Measurements from ENCODE around the gene HDLBP.
"Not testable (repeated sequence)": the region's sequence is repeated elsewhere in the genome, so short reads cannot be mapped to it uniquely, and the experiment has no call there.

Gene HDLBP

GRCh38 chr2:241198381-241199279, 116.8 kb downstream of the HDLBP start:
- no peak for DNase-seq (ENCODE audit: low read depth)
- H3K4me3 ChIP-seq (ENCODE audit: low read length), result no peak overlapping the region
- TF ChIP-seq CTCF (conservative IDR thresholded peaks at IDR 0.05; ENCODE audit: low read length), result no peak

GRCh38 chr2:241197947-241198346, 117.5 kb downstream of the HDLBP start:
- no peak overlapping the region for H3K4me3 ChIP-seq (ENCODE audit: low read length)
- no peak for TF ChIP-seq CTCF (conservative IDR thresholded peaks at IDR 0.05; ENCODE audit: low read length)
- DNase-seq (ENCODE audit: low read depth), result no peak

GRCh38 chr2:241197246-241197645, 118.2 kb downstream of the HDLBP start:
- not testable (repeated sequence) for H3K4me3 ChIP-seq (ENCODE audit: low read length); DNase-seq (ENCODE audit: low read depth)

GRCh38 chr2:241195506-241196130, 119.9 kb downstream of the HDLBP start:
- no peak overlapping the region for H3K4me3 ChIP-seq (ENCODE audit: low read length)
- DNase-seq (ENCODE audit: low read depth), result no peak
- TF ChIP-seq CTCF (conservative IDR thresholded peaks at IDR 0.05; ENCODE audit: low read length), result no peak

- no peak for DNase-seq (ENCODE audit: low read depth)
- no peak overlapping the region for H3K4me3 ChIP-seq (ENCODE audit: low read length)
- TF ChIP-seq CTCF (conservative IDR thresholded peaks at IDR 0.05; ENCODE audit: low read length), result no peak
These were observed 120.7 kb downstream of the HDLBP start for GRCh38 chr2:241194811-241195210.

GRCh38 chr2:241193271-241193670, 122.2 kb downstream of the HDLBP start:
- no peak overlapping the region for H3K4me3 ChIP-seq (ENCODE audit: low read length)
- TF ChIP-seq CTCF (conservative IDR thresholded peaks at IDR 0.05; ENCODE audit: low read length), result no peak
- no peak for DNase-seq (ENCODE audit: low read depth)

- DNase-seq (ENCODE audit: low read depth), result no peak
- H3K4me3 ChIP-seq (ENCODE audit: low read length), result no peak overlapping the region
- no peak for TF ChIP-seq CTCF (conservative IDR thresholded peaks at IDR 0.05; ENCODE audit: low read length)
These were observed 124.4 kb downstream of the HDLBP start for GRCh38 chr2:241191081-241191480.

Data from AG10803 (cell line).